ENCODE results near the gene NEDD8.

The NEDD8 gene

GRCh38 chr14:24232645-24233537 lies 724 bp upstream of the NEDD8 start, which contains the start of gene GMPR2:
GMPR2 (plus strand) TSS chr14:24232929; CDS start chr14:24233254, 325 bp downstream.
- no peak for TF ChIP-seq CTCF (IDR thresholded peaks at IDR 0.05)

- TF ChIP-seq CTCF (IDR thresholded peaks at IDR 0.05): no peak
These were observed 675 bp downstream of the NEDD8 start for GRCh38 chr14:24231263-24232120.

GRCh38 chr14:24228902-24229301 lies 3.3 kb downstream of the NEDD8 start:
- no peak for TF ChIP-seq CTCF (IDR thresholded peaks at IDR 0.05)

- TF ChIP-seq CTCF (IDR thresholded peaks at IDR 0.05): no peak
These were observed 5.7 kb downstream of the NEDD8 start for GRCh38 chr14:24226473-24226872.

GRCh38 chr14:24224618-24225071 lies 7.5 kb downstream of the NEDD8 start:
- no peak for TF ChIP-seq CTCF (IDR thresholded peaks at IDR 0.05)

- TF ChIP-seq CTCF (IDR thresholded peaks at IDR 0.05): no peak
These were observed 12.6 kb downstream of the NEDD8 start for GRCh38 chr14:24219521-24219920.

GRCh38 chr14:24219080-24219479 lies 13.1 kb downstream of the NEDD8 start:
- no peak for TF ChIP-seq CTCF (IDR thresholded peaks at IDR 0.05)

Measured in LNCAP (cell line).